B cell (primary cell): ENCODE results near the gene RASGRP4. TPM values are rescaled to one million over a fixed set of nuclear protein-coding genes. Genes with fewer than 3 reads are reported as not detected.

Source experiments
- ATAC-seq: fragments of 200-7000 bp; cut with Tn5 transposase; one replicate; pipeline ENCODE4 v1.10.0; 2021; ENCODE audit warnings: low read depth, mild to moderate bottlenecking, moderate number of reproducible peaks, moderate library complexity
- CTCF ChIA-PET: fragments of 350-600 bp; sonication (Branson Sonifier 250); formaldehyde crosslinking; loops from one replicate; lab custom pipeline; 2021; ENCODE audit warnings: antibody characterized with exemption, inconsistent platforms; lab: Charles Lee
- POLR2A ChIA-PET: fragments of 350-600 bp; sonication (Branson Sonifier 250); formaldehyde crosslinking; loops from one replicate; lab custom pipeline; 2021; ENCODE audit warnings: antibody characterized with exemption; lab: Charles Lee
- DNase-seq: peaks from one replicate; pipeline ENCODE4 v3.0.0; 2013
- H2AFZ ChIP-seq: 2 replicates; pipeline ENCODE4 v1.6.1; 2012; ENCODE audit warnings: mild to moderate bottlenecking, low read depth, low read length; ENCODE audit not compliant: insufficient read depth, poor library complexity, severe bottlenecking
- H3K27ac ChIP-seq, 2 donors: 1 replicate in 1 of 2; 2 replicates in 1 of 2; pipeline ENCODE4 v1.5.1; 2012 to 2013; ENCODE audit warnings: low read length in 2 of 2, mild to moderate bottlenecking in 2 of 2, moderate library complexity in 1 of 2
- H3K27me3 ChIP-seq, 4 experiments: fragments of 200-600 bp in 1 of 4; sonication (generic) in 1 of 4; replicated peaks in 1 of 4; 1 replicate in 2 of 4; 2 replicates in 2 of 4; pipeline versions ENCODE4 v1.6.1 to v1.7.0; 2013 to 2016; ENCODE audit warnings: low read length in 3 of 4, mild to moderate bottlenecking in 2 of 4, mixed read lengths in 1 of 4, moderate library complexity in 1 of 4; ENCODE audit not compliant: insufficient read depth in 4 of 4, control insufficient read depth in 3 of 4; ENCODE audit errors: control extremely low read depth in 1 of 4
- H3K36me3 ChIP-seq, 2 experiments: replicated peaks in 1 of 2; 1 replicate in 1 of 2; 2 replicates in 1 of 2; pipeline versions ENCODE4 v1.6.1 to v1.7.1; 2013; ENCODE audit warnings: low read length in 1 of 2; ENCODE audit not compliant: insufficient read depth in 2 of 2, control insufficient read depth in 1 of 2; ENCODE audit errors: control extremely low read depth in 1 of 2, extremely low read depth in 1 of 2
- H3K4me1 ChIP-seq, 2 donors: fragments of 200-600 bp in 1 of 2; sonication (generic) in 1 of 2; 1 replicate in 1 of 2; 2 replicates in 1 of 2; pipeline versions ENCODE4 v1.5.1 to v1.6.1; 2013 to 2017; ENCODE audit warnings: low read length in 2 of 2; ENCODE audit not compliant: control insufficient read depth in 2 of 2, insufficient read depth in 2 of 2
- H3K4me2 ChIP-seq: replicated peaks from 2 replicates; pipeline ENCODE3; 2012; ENCODE audit warnings: mild to moderate bottlenecking, low read depth, low read length; ENCODE audit not compliant: poor library complexity, severe bottlenecking
- H3K4me3 ChIP-seq, 5 experiments: fragments of 200-600 bp in 1 of 5; sonication (generic) in 1 of 5; 1 replicate in 3 of 5; 2 replicates in 2 of 5; pipeline versions ENCODE4 v1.5.1 to v1.7.0; 2011 to 2016; ENCODE audit warnings: low read length in 4 of 5, mild to moderate bottlenecking in 4 of 5, low read depth in 2 of 5, control low read depth in 1 of 5, moderate library complexity in 1 of 5; ENCODE audit not compliant: insufficient read depth in 1 of 5; ENCODE audit errors: control extremely low read depth in 1 of 5, extremely low read depth in 1 of 5
- H3K79me2 ChIP-seq: fragments of 200-600 bp; sonication (generic); one replicate; pipeline ENCODE4 v1.6.0; 2016; ENCODE audit warnings: low read length; ENCODE audit not compliant: control insufficient read depth, insufficient read depth
- H3K9ac ChIP-seq: fragments of 200-600 bp; sonication (generic); 2 replicates; pipeline ENCODE4 v1.6.1; 2017; ENCODE audit warnings: mild to moderate bottlenecking, low read length, moderate library complexity
- H3K9me3 ChIP-seq, 3 donors: one replicate each; pipeline versions ENCODE4 v1.6.1 to v1.7.1; 2013; ENCODE audit warnings: low read length in 2 of 3; ENCODE audit not compliant: control insufficient read depth in 2 of 3, insufficient read depth in 1 of 3; ENCODE audit errors: control extremely low read depth in 1 of 3
- H4K20me1 ChIP-seq: 2 replicates; pipeline ENCODE4 v1.6.0; 2012; ENCODE audit warnings: mild to moderate bottlenecking, low read length; ENCODE audit not compliant: insufficient read depth, control insufficient read depth, poor library complexity, severe bottlenecking
- H3K27ac Mint-ChIP-seq: one replicate; pipeline ENCODE4 v1.8.0; 2021; ENCODE audit warnings: mixed read lengths
- H3K27me3 Mint-ChIP-seq: one replicate; pipeline ENCODE4 v1.8.0; 2021; ENCODE audit warnings: mixed read lengths
- H3K4me1 Mint-ChIP-seq: one replicate; pipeline ENCODE4 v1.8.0; 2021; ENCODE audit warnings: mixed read lengths
- H3K4me3 Mint-ChIP-seq: one replicate; pipeline ENCODE4 v1.8.0; 2021; ENCODE audit warnings: mixed read lengths
- H3K9me3 Mint-ChIP-seq: one replicate; pipeline ENCODE4 v1.8.0; 2022; ENCODE audit warnings: mixed read lengths; ENCODE audit not compliant: insufficient read depth
- EZH2 ChIP-seq: IDR thresholded peaks from 2 replicates; pipeline ENCODE4 v1.6.1; 2012; ENCODE audit warnings: borderline replicate concordance, low read depth, mild to moderate bottlenecking, moderate library complexity, low read length; ENCODE audit not compliant: insufficient read depth, poor library complexity, severe bottlenecking
- WGBS: methylation state at CpG from one replicate; pipeline ENCODE4 v1.1.5; 2013; ENCODE audit warnings: missing lambda C conversion rate; ENCODE audit not compliant: insufficient coverage; 5-methylcytosine and 5-hydroxymethylcytosine counted together
- intact Hi-C: fragments of 100-400 bp; cut with micrococcal nuclease; formaldehyde crosslinking; loops from one replicate; pipeline ENCODE4 v1.10.0; 2022
- polyA plus RNA-seq: library from polyadenylated mRNA; depleted of rRNA; stranded (reverse); fragments of >200 nt; gene quantifications from 2 replicates; pipeline ENCODE4 v1.2.3, GENCODE V29; 2012
- total RNA-seq, 2 donors: library from RNA; stranded (reverse); fragments of 120-200 nt in 1 of 2; gene quantifications; 1 replicate in 1 of 2; 2 replicates in 1 of 2; pipeline versions ENCODE4 v1.2.3 to v1.2.4, GENCODE V29; 2013 to 2022
- TF ChIP-seq, protein P1 (sequence below): fragments of 200-600 bp; IDR thresholded peaks from one replicate; pipeline ENCODE4 v1.8.0; 2022; ENCODE audit warnings: antibody characterized with exemption, mild to moderate bottlenecking

Gene RASGRP4
- total and polyA plus RNA-seq, 2 donors (not counting 1 experiment from before 2014, with no cell fraction given) = 0.20 to 0.98 TPM

- peak overlapping the region; percentile 29 for H3K9ac ChIP-seq
Measured at GRCh38 chr19:38389101-38389925, 36.7 kb downstream of the RASGRP4 start.

More at GRCh38 chr19:38389101-38389925, 36.7 kb downstream of the RASGRP4 start:
- Histone ChIP-seq H3K4me3 (peak overlapping the region in 3 of 5 experiments; percentile 23 to 77 (median 40)), H2AFZ (no peak overlapping the region), H3K79me2 (no peaks in the 10 kb centered on the region), H3K9me3 (peaks cover 0 to 30% (median 0%) of the 10 kb centered on the region in 3 donors), H3K4me1 (peaks cover 37% of the 10 kb centered on the region in 2 donors), H3K27ac (no peak overlapping the region), H4K20me1 (peaks cover 38% of the 10 kb centered on the region), H3K36me3 (peaks cover 0 to 8% of the 10 kb centered on the region in 2 experiments), H3K27me3 (peaks cover 0 to 51% (median 25%) of the 10 kb centered on the region in 4 experiments), H3K4me2 (peak overlapping the region; percentile 97)
- Mint-ChIP-seq H3K27me3 (peaks cover 35% of the 10 kb centered on the region), H3K27ac (peak overlapping the region; percentile 21), H3K4me3 (peak overlapping the region; percentile 64), H3K4me1 (peaks cover 34% of the 10 kb centered on the region), H3K9me3 (no peaks in the 10 kb centered on the region)
- TF ChIP-seq EZH2 = no peak
- TF ChIP-seq, protein P1, sequence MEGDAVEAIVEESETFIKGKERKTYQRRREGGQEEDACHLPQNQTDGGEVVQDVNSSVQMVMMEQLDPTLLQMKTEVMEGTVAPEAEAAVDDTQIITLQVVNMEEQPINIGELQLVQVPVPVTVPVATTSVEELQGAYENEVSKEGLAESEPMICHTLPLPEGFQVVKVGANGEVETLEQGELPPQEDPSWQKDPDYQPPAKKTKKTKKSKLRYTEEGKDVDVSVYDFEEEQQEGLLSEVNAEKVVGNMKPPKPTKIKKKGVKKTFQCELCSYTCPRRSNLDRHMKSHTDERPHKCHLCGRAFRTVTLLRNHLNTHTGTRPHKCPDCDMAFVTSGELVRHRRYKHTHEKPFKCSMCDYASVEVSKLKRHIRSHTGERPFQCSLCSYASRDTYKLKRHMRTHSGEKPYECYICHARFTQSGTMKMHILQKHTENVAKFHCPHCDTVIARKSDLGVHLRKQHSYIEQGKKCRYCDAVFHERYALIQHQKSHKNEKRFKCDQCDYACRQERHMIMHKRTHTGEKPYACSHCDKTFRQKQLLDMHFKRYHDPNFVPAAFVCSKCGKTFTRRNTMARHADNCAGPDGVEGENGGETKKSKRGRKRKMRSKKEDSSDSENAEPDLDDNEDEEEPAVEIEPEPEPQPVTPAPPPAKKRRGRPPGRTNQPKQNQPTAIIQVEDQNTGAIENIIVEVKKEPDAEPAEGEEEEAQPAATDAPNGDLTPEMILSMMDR = no peak
- WGBS = 15% methylated on average over 9 of the region's 28 CpGs
- DNase-seq = peak; percentile 35
- CTCF ChIA-PET = interaction anchor here (0.6 to 2.7 kb wide), 3 partner anchors 14 to 474 kb away, joined by 3 to 9 read pairs (median 3); partner anchors contain the start of gene FAM98C
- POLR2A ChIA-PET = interaction anchor here (0.6 to 2.5 kb wide), 5 partner anchors 14 to 353 kb away, joined by 3 to 11 read pairs (median 3); partner anchors contain the start of genes FAM98C and PSMD8
- no peak for ATAC-seq
- intact Hi-C loops = loop anchor here (5.0 kb wide), 1 partner anchor 228 kb away; the partner anchor contains the start of genes EIF3K and MAP4K1
